Heart left ventricle (tissue), 16 donors: ENCODE measurements around the gene P2RX2. TPM values are rescaled to one million over a fixed set of nuclear protein-coding genes. Genes with fewer than 3 reads are reported as not detected.

Experiments used
- ATAC-seq, 4 donors: fragments of 200-7000 bp; cut with Tn5 transposase; one replicate each; pipeline ENCODE4 v1.9.1; 2020 to 2022; ENCODE audit warnings: moderate library complexity in 4 of 4, mild to moderate bottlenecking in 3 of 4, moderate number of reproducible peaks in 1 of 4
- DNase-seq, 5 donors: peaks; one replicate each; pipeline ENCODE4 v3.0.0-alpha.2; 2020
- H3K27ac ChIP-seq, 12 donors: fragments of 200-600 bp; sonication (generic) in 4 of 12; one replicate each; pipeline versions ENCODE4 v1.5.0 to v1.8.0; 2016 to 2022; ENCODE audit warnings: mild to moderate bottlenecking in 2 of 12
- H3K27me3 ChIP-seq, 9 donors: fragments of 200-600 bp; sonication (generic) in 2 of 9; one replicate each; pipeline versions ENCODE4 v1.5.1 to v1.8.0; 2016 to 2022; ENCODE audit warnings: mild to moderate bottlenecking in 3 of 9
- H3K36me3 ChIP-seq, 9 donors: fragments of 200-600 bp; sonication (generic) in 2 of 9; one replicate each; pipeline versions ENCODE4 v1.5.0 to v1.8.0; 2018 to 2022; ENCODE audit warnings: mild to moderate bottlenecking in 2 of 9
- H3K4me1 ChIP-seq, 12 donors: fragments of 200-600 bp; sonication (generic) in 4 of 12; one replicate each; pipeline versions ENCODE4 v1.5.0 to v1.8.0; 2016 to 2022; ENCODE audit warnings: mild to moderate bottlenecking in 3 of 12
- H3K4me3 ChIP-seq, 12 donors: fragments of 200-600 bp; sonication (generic) in 4 of 12; one replicate each; pipeline versions ENCODE4 v1.5.0 to v1.8.0; 2017 to 2022; ENCODE audit warnings: mild to moderate bottlenecking in 9 of 12, moderate library complexity in 4 of 12
- H3K9me3 ChIP-seq, 12 donors: fragments of 200-600 bp; sonication (generic) in 4 of 12; one replicate each; pipeline versions ENCODE4 v1.5.0 to v1.8.0; 2016 to 2022; ENCODE audit warnings: mild to moderate bottlenecking in 1 of 12
- POLR2A ChIP-seq, 2 donors: fragments of 450-650 bp; IDR thresholded peaks; one replicate each; pipeline ENCODE4 v1.6.1; 2017; ENCODE audit warnings: antibody characterized with exemption in 2 of 2, mild to moderate bottlenecking in 2 of 2, moderate library complexity in 2 of 2
- WGBS, 4 donors: extraction: QIAGEN DNeasy Blood & Tissue Kit in 2 of 4; methylation state at CpG; one replicate each; pipeline versions ENCODE4 v1.1.5 to v1.1.7; 2013 to 2018; 5-methylcytosine and 5-hydroxymethylcytosine counted together
- intact Hi-C, 10 donors: fragments of 100-400 bp; cut with DNase I; formaldehyde crosslinking; loops; one replicate each; pipeline versions ENCODE4 v1.11.1 to v1.14.2; 2022
- polyA plus RNA-seq, 2 donors: library from polyadenylated mRNA; stranded (reverse); fragments of 200-250 nt; gene quantifications; one replicate each; pipeline ENCODE4 v1.2.3, GENCODE V29; 2013
- total RNA-seq, 9 donors: library from RNA; depleted of rRNA in 2 of 9; stranded (reverse); fragments of >200 nt in 2 of 9; fragmentation: NEBNext Ultra II Directional in 3 of 9; extraction: Animal tissue kit (Norgen Biotek cat#: 25700) in 3 of 9; gene quantifications; one replicate each; pipeline versions ENCODE4 v1.1.0 to v1.2.4, GENCODE V29; 2016 to 2023
- TF ChIP-seq, protein P1 (sequence below), 12 donors: fragments of 200-600 bp; sonication (generic) in 4 of 12; IDR thresholded peaks; one replicate each; pipeline versions ENCODE4 v1.5.0 to v1.8.0; 2018 to 2022; ENCODE audit warnings: antibody characterized with exemption in 12 of 12, mild to moderate bottlenecking in 5 of 12
- donor health status: ischemic (EF 13 %, LVEDD 7.1; RV severe dilation, severe dysfunction).
- donor health status: healthy with polysubstance abuse.
- donor health status: DM: no; HTN: yes; CAD: no.
- donor health status: DM: no; HTN: no; CAD: no.
- donor health status: ischemic (EF 25% LVEDD 6.9; RV normal size, moderate dysfunction).
- donor health status: ischemic (EF 25% LVEDD 5.7; RV mildly dilated, moderate dysfunction).
- donor health status: healthy.
- donor health status: DM: yes; HTN: yes; CAD: no.
- donor health status: ischemic (EF 35%, LVEDD 5.7; RV mildly dilated, moderate dysfunction).
- donor health status: nonischemic (EF 11% LVEDD 7.7; RV severe dilation, severe dysfunction).
- donor health status: DM: yes; HTN: yes; CAD: no.
- donor health status: PGD.
- donor health status: ischemic (EF 29% LVEDD 5.4; RV normal size, mild dysfunction).
- donor health status: nonischemic (EF 23%, LVEDD 6.1; RV moderate dilation, normal function).

The P2RX2 gene
- total and polyA plus RNA-seq, 11 donors, result not detected

- Histone ChIP-seq H3K36me3 (peaks cover 0 to 90% (median 71%) of the 10 kb centered on the region in 9 donors), H3K27me3 (no peaks in the 10 kb centered on the region), H3K9me3 (no peaks in the 10 kb centered on the region), H3K4me3 (no peak overlapping the region), H3K4me1 (no peaks in the 10 kb centered on the region), H3K27ac (no peak overlapping the region)
- peak in 2 of 4 donors; percentile 40 to 55 for ATAC-seq
- DNase-seq, result no peak
- TF ChIP-seq, protein P1, sequence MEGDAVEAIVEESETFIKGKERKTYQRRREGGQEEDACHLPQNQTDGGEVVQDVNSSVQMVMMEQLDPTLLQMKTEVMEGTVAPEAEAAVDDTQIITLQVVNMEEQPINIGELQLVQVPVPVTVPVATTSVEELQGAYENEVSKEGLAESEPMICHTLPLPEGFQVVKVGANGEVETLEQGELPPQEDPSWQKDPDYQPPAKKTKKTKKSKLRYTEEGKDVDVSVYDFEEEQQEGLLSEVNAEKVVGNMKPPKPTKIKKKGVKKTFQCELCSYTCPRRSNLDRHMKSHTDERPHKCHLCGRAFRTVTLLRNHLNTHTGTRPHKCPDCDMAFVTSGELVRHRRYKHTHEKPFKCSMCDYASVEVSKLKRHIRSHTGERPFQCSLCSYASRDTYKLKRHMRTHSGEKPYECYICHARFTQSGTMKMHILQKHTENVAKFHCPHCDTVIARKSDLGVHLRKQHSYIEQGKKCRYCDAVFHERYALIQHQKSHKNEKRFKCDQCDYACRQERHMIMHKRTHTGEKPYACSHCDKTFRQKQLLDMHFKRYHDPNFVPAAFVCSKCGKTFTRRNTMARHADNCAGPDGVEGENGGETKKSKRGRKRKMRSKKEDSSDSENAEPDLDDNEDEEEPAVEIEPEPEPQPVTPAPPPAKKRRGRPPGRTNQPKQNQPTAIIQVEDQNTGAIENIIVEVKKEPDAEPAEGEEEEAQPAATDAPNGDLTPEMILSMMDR (IDR thresholded peaks at IDR 0.05), result peak; percentile 32 to 72 (median 61)
- no peak for TF ChIP-seq POLR2A (IDR thresholded peaks at IDR 0.05)
- intact Hi-C loops, result no loop called here
- WGBS, 4 donors, result 75 to 82% (median 80%) methylated on average over 25 of the region's 25 CpGs
Measured at GRCh38 chr12:132638541-132639408, 20.2 kb downstream of the P2RX2 start.

- H3K4me1 ChIP-seq, result no peaks in the 10 kb centered on the region
- no peaks in the 10 kb centered on the region for H3K27me3 ChIP-seq
- intact Hi-C loops, result no loop called here
- TF ChIP-seq, protein P1 (IDR thresholded peaks at IDR 0.05), result no peak
- TF ChIP-seq POLR2A (IDR thresholded peaks at IDR 0.05), result no peak
- peaks cover 0 to 80% (median 59%) of the 10 kb centered on the region in 9 donors for H3K36me3 ChIP-seq
- no peak overlapping the region for H3K4me3 ChIP-seq
- WGBS, 4 donors, result 94 to 96% (median 96%) methylated on average over 12 of the region's 12 CpGs
- no peak overlapping the region for H3K27ac ChIP-seq
- no peak for ATAC-seq
- DNase-seq, result no peak
- no peaks in the 10 kb centered on the region for H3K9me3 ChIP-seq
Measured at GRCh38 chr12:132639956-132640520, 21.5 kb downstream of the P2RX2 start.

- H3K36me3 ChIP-seq, result peaks cover 0 to 74% (median 52%) of the 10 kb centered on the region in 9 donors
- 85 to 94% (median 87%) methylated on average over 8 to 10 of the region's 10 CpGs for WGBS, 4 donors
- no peaks in the 10 kb centered on the region for H3K4me1 ChIP-seq
- no peak overlapping the region for H3K27ac ChIP-seq
- no peaks in the 10 kb centered on the region for H3K9me3 ChIP-seq
- TF ChIP-seq, protein P1 (IDR thresholded peaks at IDR 0.05), result no peak
- TF ChIP-seq POLR2A (IDR thresholded peaks at IDR 0.05), result no peak
- no peak overlapping the region for H3K4me3 ChIP-seq
- ATAC-seq (no peak), DNase-seq (no peak)
- intact Hi-C loops, result no loop called here
- no peaks in the 10 kb centered on the region for H3K27me3 ChIP-seq
Measured at GRCh38 chr12:132640936-132641335, 22.4 kb downstream of the P2RX2 start.
